Activated T-cell treated with anti-CD3 and anti-CD28 coated beads, Interleukin-2, amount 50 U/mL, for 48 hours (primary cell): ENCODE data around the gene DCTN3.

ENCODE experiments used
- DNase-seq, 2 experiments: peaks; one replicate each; pipeline ENCODE4 v3.0.0-alpha.2; 2020

The DCTN3 gene

GRCh38 chr9:34615132-34615531, 5.2 kb downstream of the DCTN3 start:
- DNase-seq: no peak

GRCh38 chr9:34612788-34613390, 7.4 kb downstream of the DCTN3 start:
- peak; percentile 80 to 82 for DNase-seq

- DNase-seq: peak; percentile 90 to 91
Observed at GRCh38 chr9:34611811-34612787, 8.2 kb downstream of the DCTN3 start, which contains the start of gene RPP25L. TSS of gene RPP25L (minus strand) at chr9:34612097. CDS start at chr9:34611296, 801 bp downstream.

- DNase-seq: peak in 1 of 2 experiments; percentile 39
Observed at GRCh38 chr9:34611251-34611810, 9.0 kb downstream of the DCTN3 start.

- no peak for DNase-seq
Observed at GRCh38 chr9:34610434-34611206, 9.7 kb downstream of the DCTN3 start.

GRCh38 chr9:34607331-34607730, 13.0 kb downstream of the DCTN3 start:
- no peak for DNase-seq

- no peak for DNase-seq
Observed at GRCh38 chr9:34606905-34607304, 13.4 kb downstream of the DCTN3 start.

- DNase-seq: no peak
Observed at GRCh38 chr9:34606190-34606589, 14.1 kb downstream of the DCTN3 start.

- peak; percentile 89 to 92 for DNase-seq
Observed at GRCh38 chr9:34603610-34604231, 16.6 kb downstream of the DCTN3 start.

GRCh38 chr9:34601937-34602573, 18.2 kb downstream of the DCTN3 start:
- no peak for DNase-seq

- DNase-seq: no peak
Observed at GRCh38 chr9:34600908-34601307, 19.4 kb downstream of the DCTN3 start.

- DNase-seq: no peak
Observed at GRCh38 chr9:34599546-34599945, 20.7 kb downstream of the DCTN3 start.

GRCh38 chr9:34594177-34594576, 26.1 kb downstream of the DCTN3 start:
- DNase-seq: no peak

GRCh38 chr9:34592895-34593601, 27.2 kb downstream of the DCTN3 start:
- DNase-seq: no peak

GRCh38 chr9:34591917-34592866, 28.1 kb downstream of the DCTN3 start:
- no peak for DNase-seq

- peak; percentile 86 to 90 for DNase-seq
Observed at GRCh38 chr9:34591248-34591916, 28.9 kb downstream of the DCTN3 start.

- peak; percentile 46 to 52 for DNase-seq
Observed at GRCh38 chr9:34590381-34591247, 29.7 kb downstream of the DCTN3 start.
